Transverse colon (tissue), 4 donors: Measurements from ENCODE around the gene PYCR2. TPM values are rescaled to one million over a fixed set of nuclear protein-coding genes. Genes with fewer than 3 reads are reported as not detected.

Experiments
- DNase-seq: peaks from one replicate; pipeline ENCODE4 v3.0.0-alpha.2; 2019
- H3K27ac ChIP-seq, 4 donors: fragments of 200-600 bp; sonication (generic); 2 replicates each; pipeline ENCODE4 v1.5.1; 2016 to 2018; ENCODE audit warnings: inconsistent platforms in 4 of 4
- H3K27me3 ChIP-seq: fragments of 200-600 bp; sonication (generic); 2 replicates; pipeline ENCODE4 v1.5.1; 2017; ENCODE audit warnings: inconsistent platforms
- H3K36me3 ChIP-seq, 4 donors: fragments of 200-600 bp; sonication (generic); 2 replicates each; pipeline ENCODE4 v1.5.1; 2017 to 2019; ENCODE audit warnings: inconsistent platforms in 4 of 4
- H3K4me1 ChIP-seq, 4 donors: fragments of 200-600 bp; sonication (generic); 2 replicates each; pipeline ENCODE4 v1.5.1; 2017 to 2020; ENCODE audit warnings: inconsistent platforms in 4 of 4
- H3K4me3 ChIP-seq, 4 donors: fragments of 200-600 bp; sonication (generic); 1 replicate in 1 of 4; 2 replicates in 3 of 4; pipeline versions ENCODE4 v1.5.1 to v1.6.1; 2017 to 2019; ENCODE audit warnings: inconsistent platforms in 4 of 4
- H3K9me3 ChIP-seq, 2 donors: fragments of 200-600 bp; sonication (generic); 2 replicates each; pipeline ENCODE4 v1.5.1; 2017 to 2019; ENCODE audit warnings: inconsistent platforms in 2 of 2
- EP300 ChIP-seq: sonication (generic); formaldehyde crosslinking; IDR thresholded peaks from one replicate; pipeline ENCODE4 v1.6.1; 2017; ENCODE audit warnings: antibody characterized with exemption, low read depth
- POLR2A ChIP-seq: fragments of 450-650 bp; IDR thresholded peaks from one replicate; pipeline ENCODE4 v1.6.1; 2016; ENCODE audit warnings: antibody characterized with exemption, mild to moderate bottlenecking, moderate library complexity
- POLR2AphosphoS5 ChIP-seq, 3 donors: sonication (generic); formaldehyde crosslinking; IDR thresholded peaks; one replicate each; pipeline ENCODE4 v1.6.1; 2016; ENCODE audit warnings: antibody characterized with exemption in 3 of 3
- WGBS, 2 donors: methylation state at CpG; one replicate each; pipeline ENCODE4 v1.1.5; 2018; ENCODE audit warnings: low coverage in 1 of 2; 5-methylcytosine and 5-hydroxymethylcytosine counted together
- in situ Hi-C, 4 donors: fragments of 200-750 bp; cut with MboI; loops; one replicate each; pipeline versions ENCODE4 v1.15.0 to v1.15.1; 2017; ENCODE audit warnings: low sequenced_read_pairs in 3 of 4, low pct_ligation_motif_present in 1 of 4, low pct_unique_long_range_greater_than_20kb in 1 of 4
- intact Hi-C: fragments of 100-400 bp; cut with DNase I; formaldehyde crosslinking; loops from one replicate; pipeline ENCODE4 v1.15.1; 2023; ENCODE audit warnings: low total_unique reads
- total RNA-seq, 4 donors: library from RNA; depleted of rRNA; stranded (reverse); fragments of >200 nt; gene quantifications; one replicate each; pipeline ENCODE4 v1.1.0, GENCODE V29; 2016
- TF ChIP-seq, protein P1 (sequence below), 5 experiments: fragments of 200-600 bp in 3 of 5; fragments of 450-650 bp in 2 of 5; sonication (generic) in 3 of 5; IDR thresholded peaks; 1 replicate in 2 of 5; 2 replicates in 3 of 5; pipeline ENCODE4 v1.5.1; 2016 to 2017; ENCODE audit warnings: antibody characterized with exemption in 5 of 5, inconsistent platforms in 3 of 5, mild to moderate bottlenecking in 2 of 5, moderate library complexity in 1 of 5

Gene PYCR2
- total RNA-seq, 4 donors from 2014 or later: 26.5 to 40.6 (median 32.2) TPM

DNA sequence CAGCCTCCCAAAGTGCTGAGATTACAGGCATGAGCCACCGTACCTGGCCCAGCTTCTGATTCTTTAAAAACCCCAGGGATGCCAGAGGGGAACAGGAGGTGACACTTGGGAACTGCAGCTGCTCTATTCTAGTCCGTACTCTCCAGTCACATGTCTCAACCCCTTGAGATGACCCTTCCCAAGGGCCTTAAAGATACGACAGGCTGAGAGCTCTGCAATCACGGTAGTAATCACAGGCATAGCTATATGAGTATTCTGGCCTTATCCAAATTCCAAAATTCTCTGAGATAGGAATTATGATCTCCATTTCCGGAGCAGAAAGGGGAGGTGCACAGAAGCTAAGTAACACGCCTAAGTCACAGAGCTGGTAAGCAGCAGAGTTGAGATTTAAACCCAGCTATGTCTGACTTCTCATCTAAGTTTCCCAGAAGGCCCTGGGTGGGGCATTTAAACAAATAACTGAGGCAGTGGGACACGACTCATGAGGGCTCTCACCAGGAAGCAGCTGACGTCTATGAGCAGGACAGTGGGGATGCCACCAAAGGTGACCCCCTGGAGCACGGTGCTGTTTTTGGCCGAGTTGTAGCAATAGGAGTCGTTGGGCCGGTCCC, 47.0 kb downstream of the PYCR2 start:
- Histone ChIP-seq H3K4me1 (peaks cover 41 to 68% (median 63%) of the 10 kb centered on the region in 4 donors), H3K27ac (peak overlapping the region; percentile 93 to 98 (median 98)), H3K4me3 (no peak overlapping the region), H3K27me3 (no peaks in the 10 kb centered on the region), H3K9me3 (no peaks in the 10 kb centered on the region), H3K36me3 (peaks cover 0 to 20% (median 10%) of the 10 kb centered on the region in 4 donors)
- intact Hi-C loops: no loop called here
- in situ Hi-C loops: no loop called here
- DNase-seq: no peak
- WGBS, 2 donors: 0 to 44% methylated on average over 1 to 12 of the region's 12 CpGs
- TF ChIP-seq POLR2A (no peak), POLR2AphosphoS5 (IDR thresholded peaks at IDR 0.05) (no peak), EP300 (no peak)
- TF ChIP-seq, protein P1, sequence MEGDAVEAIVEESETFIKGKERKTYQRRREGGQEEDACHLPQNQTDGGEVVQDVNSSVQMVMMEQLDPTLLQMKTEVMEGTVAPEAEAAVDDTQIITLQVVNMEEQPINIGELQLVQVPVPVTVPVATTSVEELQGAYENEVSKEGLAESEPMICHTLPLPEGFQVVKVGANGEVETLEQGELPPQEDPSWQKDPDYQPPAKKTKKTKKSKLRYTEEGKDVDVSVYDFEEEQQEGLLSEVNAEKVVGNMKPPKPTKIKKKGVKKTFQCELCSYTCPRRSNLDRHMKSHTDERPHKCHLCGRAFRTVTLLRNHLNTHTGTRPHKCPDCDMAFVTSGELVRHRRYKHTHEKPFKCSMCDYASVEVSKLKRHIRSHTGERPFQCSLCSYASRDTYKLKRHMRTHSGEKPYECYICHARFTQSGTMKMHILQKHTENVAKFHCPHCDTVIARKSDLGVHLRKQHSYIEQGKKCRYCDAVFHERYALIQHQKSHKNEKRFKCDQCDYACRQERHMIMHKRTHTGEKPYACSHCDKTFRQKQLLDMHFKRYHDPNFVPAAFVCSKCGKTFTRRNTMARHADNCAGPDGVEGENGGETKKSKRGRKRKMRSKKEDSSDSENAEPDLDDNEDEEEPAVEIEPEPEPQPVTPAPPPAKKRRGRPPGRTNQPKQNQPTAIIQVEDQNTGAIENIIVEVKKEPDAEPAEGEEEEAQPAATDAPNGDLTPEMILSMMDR (IDR thresholded peaks at IDR 0.05): no peak

DNA sequence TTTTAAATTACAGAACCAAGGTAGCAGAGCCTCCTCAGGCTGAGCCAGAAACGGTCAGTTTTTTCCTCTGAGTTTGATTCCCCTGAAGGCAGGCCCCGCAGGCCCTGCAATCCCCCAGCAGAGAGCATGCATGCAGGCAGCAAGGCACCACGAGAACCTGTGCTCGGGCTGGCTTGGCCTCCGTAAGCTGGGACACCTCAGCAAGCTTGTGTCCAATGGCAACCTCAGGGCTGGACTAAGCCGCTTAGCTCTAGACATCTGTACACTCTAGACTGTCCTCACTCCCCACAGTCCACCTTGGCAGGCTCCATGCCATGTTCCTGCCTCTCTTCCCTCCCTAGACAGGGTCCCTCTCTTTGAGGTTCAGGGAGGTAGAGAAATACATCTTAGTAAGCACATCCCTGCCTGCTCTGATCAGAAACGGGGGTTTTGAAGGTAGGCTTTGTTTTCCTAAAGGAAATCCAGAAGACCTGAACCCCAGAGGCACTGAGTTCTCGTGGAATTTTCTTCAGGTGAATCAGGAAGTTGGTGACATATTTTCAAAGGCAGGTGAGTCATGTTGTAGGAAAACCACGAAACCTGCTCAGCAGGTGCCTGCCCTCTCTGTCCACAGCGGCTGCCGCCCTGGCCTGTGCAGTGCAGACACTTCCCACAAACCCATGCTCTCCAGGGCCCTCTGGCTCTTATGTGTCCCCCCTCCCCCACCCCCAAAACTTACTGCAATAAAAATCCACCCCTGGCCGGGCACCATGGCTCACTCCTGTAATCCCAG, 48.8 kb downstream of the PYCR2 start:
- intact Hi-C loops (no loop called here), in situ Hi-C loops (no loop called here)
- TF ChIP-seq POLR2AphosphoS5 (IDR thresholded peaks at IDR 0.05) (peak in 2 of 3 donors; percentile 34 to 59), EP300 (no peak), POLR2A (no peak)
- TF ChIP-seq, protein P1 (IDR thresholded peaks at IDR 0.05): no peak
- 50 to 66% methylated on average over 2 to 12 of the region's 12 CpGs for WGBS, 2 donors
- Histone ChIP-seq H3K27me3 (no peaks in the 10 kb centered on the region), H3K9me3 (no peaks in the 10 kb centered on the region), H3K4me3 (no peak overlapping the region), H3K27ac (peak overlapping the region; percentile 76 to 98 (median 96)), H3K36me3 (peaks cover 0 to 36% (median 16%) of the 10 kb centered on the region in 4 donors), H3K4me1 (peaks cover 31 to 55% (median 50%) of the 10 kb centered on the region in 4 donors)
- DNase-seq: peak; percentile 78

- Histone ChIP-seq H3K4me3 (no peak overlapping the region), H3K4me1 (peaks cover 24 to 47% (median 42%) of the 10 kb centered on the region in 4 donors), H3K27me3 (no peaks in the 10 kb centered on the region), H3K9me3 (no peaks in the 10 kb centered on the region), H3K36me3 (peaks cover 0 to 37% (median 18%) of the 10 kb centered on the region in 4 donors), H3K27ac (peak overlapping the region in 3 of 4 donors; percentile 93 to 98 (median 98))
- 91% methylated on average over 11 of the region's 11 CpGs; no CpG with 5 or more reads in 1 of the 2 donors for WGBS, 2 donors
- no peak for DNase-seq
- in situ Hi-C loops (no loop called here), intact Hi-C loops (no loop called here)
- TF ChIP-seq, protein P1 (IDR thresholded peaks at IDR 0.05): no peak
These were observed 49.6 kb downstream of the PYCR2 start for GRCh38 chr1:225874431-225874830.

GRCh38 chr1:225873281-225873850, 50.7 kb downstream of the PYCR2 start:
- H3K36me3 ChIP-seq: peaks cover 0 to 47% (median 18%) of the 10 kb centered on the region in 4 donors

More at GRCh38 chr1:225873281-225873850, 50.7 kb downstream of the PYCR2 start:
- no peaks in the 10 kb centered on the region for H3K27me3 ChIP-seq
- in situ Hi-C loops: no loop called here
- intact Hi-C loops: no loop called here
- no peaks in the 10 kb centered on the region for H3K9me3 ChIP-seq
- peak overlapping the region in 1 of 4 donors; percentile 19 for H3K27ac ChIP-seq
- WGBS, 2 donors: 92% methylated on average over 10 of the region's 10 CpGs; no CpG with 5 or more reads in 1 of the 2 donors
- no peak overlapping the region for H3K4me3 ChIP-seq
- TF ChIP-seq, protein P1 (IDR thresholded peaks at IDR 0.05): no peak
- TF ChIP-seq POLR2AphosphoS5 (IDR thresholded peaks at IDR 0.05): no peak
- TF ChIP-seq POLR2A: no peak
- TF ChIP-seq EP300: no peak
- H3K4me1 ChIP-seq: peaks cover 13 to 36% (median 31%) of the 10 kb centered on the region in 4 donors
- no peak for DNase-seq
